GM21723 (cell line): ENCODE results near the gene UNKL.

Experiments
- ATAC-seq: cut with Tn5 transposase; IDR thresholded peaks from one replicate; pipeline ENCODE4 v1.9.1; 2021; ENCODE audit warnings: mild to moderate bottlenecking, moderate library complexity; ENCODE audit not compliant: unreplicated experiment

The UNKL gene

DNA sequence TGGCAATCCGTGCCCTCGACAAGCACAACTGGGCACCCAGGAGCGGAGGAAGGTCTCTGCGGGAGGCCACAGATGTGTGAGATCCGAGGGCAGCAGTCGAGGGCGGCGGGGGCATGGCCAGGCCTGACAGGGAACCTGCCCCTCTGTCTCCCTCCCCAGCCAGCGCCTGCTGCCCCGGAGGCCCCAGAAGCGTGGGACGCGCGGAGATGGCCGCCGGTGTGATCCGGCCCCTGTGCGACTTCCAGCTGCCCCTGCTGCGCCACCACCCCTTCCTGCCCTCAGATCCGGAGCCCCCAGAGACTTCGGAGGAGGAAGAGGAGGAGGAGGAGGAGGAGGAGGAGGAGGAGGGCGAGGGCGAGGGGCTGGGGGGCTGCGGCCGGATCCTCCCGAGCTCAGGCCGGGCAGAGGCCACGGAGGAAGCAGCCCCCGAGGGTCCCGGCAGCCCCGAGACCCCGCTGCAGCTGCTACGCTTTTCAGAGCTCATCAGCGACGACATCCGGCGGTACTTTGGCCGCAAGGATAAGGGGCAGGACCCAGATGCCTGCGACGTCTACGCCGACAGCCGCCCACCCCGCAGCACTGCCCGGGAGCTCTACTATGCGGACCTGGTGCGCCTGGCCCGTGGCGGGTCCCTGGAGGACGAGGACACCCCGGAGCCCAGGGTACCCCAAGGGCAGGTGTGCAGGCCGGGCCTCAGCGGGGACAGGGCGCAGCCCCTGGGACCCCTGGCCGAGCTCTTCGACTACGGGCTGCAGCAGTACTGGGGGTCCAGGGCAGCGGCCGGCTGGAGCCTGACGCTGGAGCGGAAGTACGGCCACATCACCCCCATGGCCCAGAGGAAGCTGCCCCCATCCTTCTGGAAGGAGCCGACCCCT is 18.1 kb upstream of the UNKL start:
- no peak for ATAC-seq

GRCh38 chr16:1431497-1432270 is 17.2 kb upstream of the UNKL start:
- no peak for ATAC-seq

GRCh38 chr16:1430759-1431496 is 16.4 kb upstream of the UNKL start, which contains the start of gene PERCC1:
PERCC1 (plus strand) TSS chr16:1431078; CDS start chr16:1432594, 1,516 bp downstream.
- ATAC-seq: no peak

- no peak for ATAC-seq
Observed at GRCh38 chr16:1430214-1430758, 15.8 kb upstream of the UNKL start.

DNA sequence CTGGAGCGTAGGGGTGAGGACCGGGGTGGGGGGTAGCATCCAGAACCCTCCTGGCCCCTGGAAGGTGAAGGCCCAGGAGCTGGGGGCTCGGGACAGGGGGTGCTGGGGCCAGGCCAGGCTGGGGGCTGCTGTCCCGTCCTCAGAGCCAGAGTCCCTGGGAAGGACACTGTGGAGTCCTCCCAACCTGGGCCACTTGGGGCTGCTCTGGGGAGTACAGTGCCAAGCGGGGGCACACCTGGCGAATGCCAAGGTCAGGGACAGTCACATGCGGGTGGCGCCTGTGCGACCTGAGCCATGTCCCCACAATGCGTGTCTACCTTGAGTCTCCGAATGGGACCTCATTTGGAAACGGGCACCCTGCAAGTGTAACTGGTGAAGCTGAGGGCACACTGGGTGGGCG is 15.1 kb upstream of the UNKL start:
- ATAC-seq: no peak

GRCh38 chr16:1429012-1429411 is 14.5 kb upstream of the UNKL start:
- no peak for ATAC-seq

- no peak for ATAC-seq
Observed at GRCh38 chr16:1428511-1428910, 14.0 kb upstream of the UNKL start.

DNA sequence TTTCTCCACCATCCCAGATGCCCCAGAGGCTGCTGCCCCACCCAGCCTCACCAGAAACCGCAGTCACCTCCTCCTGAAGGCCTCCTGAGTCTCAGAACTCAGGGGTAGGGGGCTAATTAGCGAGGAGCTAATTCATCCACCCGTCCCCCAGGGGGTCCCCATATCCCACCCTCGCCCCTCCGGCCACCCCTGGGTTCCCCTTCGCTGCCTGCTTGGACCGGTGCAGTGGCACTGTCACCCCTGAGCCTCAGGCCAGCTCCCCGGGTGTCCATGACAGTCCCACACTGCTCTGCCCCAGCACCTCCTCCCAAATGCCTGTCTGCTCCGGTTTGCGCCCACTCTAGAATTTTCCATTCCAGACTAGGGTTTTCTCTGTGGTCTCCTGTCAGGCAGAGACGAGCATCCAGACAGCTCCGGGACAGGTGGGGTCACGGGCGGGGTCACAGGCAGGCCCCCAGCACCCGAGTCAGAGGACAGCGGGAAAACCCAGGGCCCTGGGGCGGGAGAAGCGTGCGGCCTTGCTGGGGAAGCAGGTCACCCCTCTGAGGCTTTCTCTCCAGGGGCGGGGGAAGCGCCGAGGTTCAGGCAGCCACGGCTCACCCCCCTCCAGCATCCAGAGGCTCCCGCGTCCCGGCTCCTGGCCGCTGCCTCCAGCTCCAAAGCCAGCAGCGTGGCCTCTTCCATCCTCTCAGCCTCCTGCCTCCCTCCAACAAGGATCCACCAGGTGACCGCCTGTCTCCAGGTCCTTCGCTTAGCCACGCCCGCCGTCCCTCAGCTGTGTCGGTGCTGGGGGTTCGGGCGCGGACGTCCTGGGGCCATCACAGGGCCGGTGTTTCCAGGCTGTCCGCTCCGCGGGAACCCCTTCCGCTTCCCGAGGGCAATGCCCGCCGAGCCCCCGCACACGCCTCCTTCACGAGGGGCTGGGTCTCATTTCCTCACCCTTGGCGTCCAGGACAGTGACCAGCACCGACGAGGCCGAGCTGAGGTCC is 13.3 kb upstream of the UNKL start:
- ATAC-seq: no peak

GRCh38 chr16:1426734-1427471 is 12.4 kb upstream of the UNKL start:
- no peak for ATAC-seq

DNA sequence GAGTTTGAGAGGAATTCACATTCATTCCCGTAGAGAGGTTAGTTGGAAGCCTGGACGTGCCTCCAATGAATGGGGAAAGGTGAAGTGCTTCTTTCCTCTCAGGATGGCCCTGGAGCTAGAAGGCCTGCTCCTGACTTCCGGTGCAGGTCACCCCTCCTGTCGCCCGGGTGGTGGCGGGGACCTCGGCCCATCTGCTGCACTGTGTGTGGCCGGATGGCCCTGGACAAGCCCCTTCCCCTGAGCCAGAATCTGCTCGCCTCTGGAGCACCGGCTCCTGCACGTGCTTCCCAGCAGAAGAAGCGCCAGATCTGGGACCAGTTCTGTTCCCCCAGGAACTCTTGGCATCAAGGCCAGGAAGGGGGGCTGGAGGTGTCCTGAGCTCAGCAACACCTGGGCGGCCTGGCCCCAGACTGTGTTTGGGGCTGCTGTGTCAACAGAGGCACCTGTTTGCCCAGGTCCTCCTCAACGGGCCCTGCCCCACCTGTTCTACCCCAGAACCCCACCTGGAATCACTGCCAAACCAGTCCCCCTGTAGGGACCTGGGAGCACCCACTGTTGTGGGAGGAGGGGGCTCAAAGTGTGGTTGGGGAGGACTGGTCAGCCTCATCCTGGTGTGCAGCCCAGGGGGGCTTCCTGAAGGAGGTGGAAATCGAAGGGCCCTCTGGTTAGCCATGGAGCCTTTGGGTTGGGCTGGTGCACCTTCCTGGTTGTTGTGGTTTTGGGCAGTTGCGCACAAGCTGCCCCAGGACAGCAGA is 11.3 kb upstream of the UNKL start:
- no peak for ATAC-seq

DNA sequence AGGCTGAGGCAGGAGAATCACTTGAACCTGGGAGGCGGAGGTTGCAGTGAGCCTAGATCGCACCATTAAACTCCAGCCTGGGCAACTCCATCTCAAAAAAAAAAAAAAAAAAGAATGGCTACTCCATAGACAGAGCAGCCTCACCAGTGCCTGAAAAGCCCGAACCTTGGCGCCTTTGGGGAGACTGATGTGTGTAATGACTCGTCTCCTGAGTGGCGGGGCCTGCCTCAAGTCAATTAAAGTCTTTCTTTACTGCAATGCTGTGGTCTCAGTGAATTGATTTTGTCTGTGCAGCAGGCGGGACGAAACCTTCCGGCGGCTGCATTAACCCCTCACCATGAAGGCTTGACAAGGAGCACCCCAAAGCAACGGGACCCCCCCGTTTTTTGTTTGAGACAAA is 9.5 kb upstream of the UNKL start:
- no peak for ATAC-seq

GRCh38 chr16:1422076-1422475 is 7.6 kb upstream of the UNKL start:
- no peak for ATAC-seq

GRCh38 chr16:1420111-1420539 is 5.6 kb upstream of the UNKL start:
- no peak for ATAC-seq

DNA sequence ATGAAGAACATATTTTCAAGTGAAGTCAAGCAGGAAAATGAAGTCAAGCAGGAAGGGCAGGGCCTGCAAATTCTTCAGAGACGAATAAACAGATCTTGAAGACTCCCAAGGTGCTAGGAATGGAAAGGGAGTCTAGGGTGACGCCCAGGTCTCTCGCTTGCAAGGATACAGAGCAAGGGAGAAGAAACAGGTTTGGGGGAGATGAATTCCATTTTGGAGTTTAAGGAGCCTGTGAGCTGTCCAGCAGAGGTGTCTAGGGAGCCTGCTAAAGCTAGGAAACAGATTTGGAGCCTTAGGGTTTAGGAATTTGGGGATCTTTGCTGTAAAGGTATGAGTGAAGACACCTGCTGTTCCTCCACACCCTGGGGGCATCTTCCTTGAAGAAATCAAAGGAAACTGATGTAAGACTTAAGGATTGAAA is 2.0 kb upstream of the UNKL start:
- no peak for ATAC-seq

DNA sequence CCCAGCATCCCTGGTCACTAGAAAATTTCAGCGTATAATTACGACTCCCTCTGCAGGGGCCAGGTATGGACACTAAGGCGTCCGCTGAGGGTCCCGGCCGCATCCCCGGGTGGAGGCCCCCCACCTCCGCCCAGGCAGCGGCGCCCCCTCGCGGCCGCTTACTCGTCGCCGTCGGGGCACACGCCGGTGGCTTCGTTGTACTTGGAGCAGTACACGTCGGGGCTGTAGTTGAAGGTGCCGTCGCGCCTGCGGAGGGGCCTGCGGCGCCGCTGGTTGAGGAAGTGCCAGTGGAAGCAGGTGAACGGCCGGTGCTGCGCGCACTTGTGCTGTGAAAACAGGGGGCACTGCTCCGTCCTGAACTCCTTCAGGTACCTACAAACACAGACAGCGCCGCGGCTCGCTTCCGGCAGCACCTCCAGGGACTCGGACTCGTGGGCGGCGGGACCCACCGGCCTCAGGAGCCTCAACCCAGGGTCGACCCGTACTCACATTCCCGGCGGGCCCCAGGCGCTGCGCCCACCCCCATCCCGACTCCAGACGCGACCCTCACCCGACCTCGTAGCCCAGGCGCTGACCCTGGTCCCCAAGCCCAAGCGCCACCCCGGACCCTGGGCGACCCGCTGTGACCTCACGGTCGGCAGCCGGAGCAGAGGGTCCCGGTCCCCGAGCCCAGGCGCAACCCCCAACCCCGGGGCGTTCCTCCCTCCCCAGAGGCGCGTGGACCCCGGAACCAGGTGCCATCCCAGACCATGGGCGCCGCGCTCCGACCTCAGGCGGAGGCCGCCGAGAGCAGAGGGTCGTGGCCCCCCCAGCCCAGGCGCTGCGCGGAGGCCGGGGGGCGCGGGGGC is 596 bp downstream of the UNKL start:
- ATAC-seq: peak; percentile 40

- no peak for ATAC-seq
Observed at GRCh38 chr16:1412847-1413246, 1.7 kb downstream of the UNKL start.

GRCh38 chr16:1408171-1408837 is 6.2 kb downstream of the UNKL start:
- peak; percentile 70 for ATAC-seq
